SIG-M5 treated with dmso at 0.1 percent for 504 hours (cell line): Measurements from ENCODE around the gene WDR31.
A peak's percentile ranks its signal among the peaks of the same experiment; 100 is the strongest.
"Not testable (repeated sequence)": the region's sequence is repeated elsewhere in the genome, so short reads cannot be mapped to it uniquely, and the experiment has no call there.

Source experiments
- DNase-seq: peaks from one replicate; lab custom pipeline; 2025; ENCODE audit not compliant: unreplicated experiment; lab: John Stamatoyannopoulos, UW

Gene WDR31

GRCh38 chr9:113340011-113340699 is at the start of gene WDR31:
TSS of gene WDR31 (minus strand) at chr9:113340275. CDS start at chr9:113332022, 8,253 bp downstream.
- DNase-seq: peak; percentile 82

GRCh38 chr9:113389451-113389850 is 49.4 kb upstream of the WDR31 start:
- DNase-seq: no peak

GRCh38 chr9:113388833-113389232 is 48.8 kb upstream of the WDR31 start:
- no peak for DNase-seq

- DNase-seq: no peak
These were observed 47.6 kb upstream of the WDR31 start for GRCh38 chr9:113387560-113388230.

DNA sequence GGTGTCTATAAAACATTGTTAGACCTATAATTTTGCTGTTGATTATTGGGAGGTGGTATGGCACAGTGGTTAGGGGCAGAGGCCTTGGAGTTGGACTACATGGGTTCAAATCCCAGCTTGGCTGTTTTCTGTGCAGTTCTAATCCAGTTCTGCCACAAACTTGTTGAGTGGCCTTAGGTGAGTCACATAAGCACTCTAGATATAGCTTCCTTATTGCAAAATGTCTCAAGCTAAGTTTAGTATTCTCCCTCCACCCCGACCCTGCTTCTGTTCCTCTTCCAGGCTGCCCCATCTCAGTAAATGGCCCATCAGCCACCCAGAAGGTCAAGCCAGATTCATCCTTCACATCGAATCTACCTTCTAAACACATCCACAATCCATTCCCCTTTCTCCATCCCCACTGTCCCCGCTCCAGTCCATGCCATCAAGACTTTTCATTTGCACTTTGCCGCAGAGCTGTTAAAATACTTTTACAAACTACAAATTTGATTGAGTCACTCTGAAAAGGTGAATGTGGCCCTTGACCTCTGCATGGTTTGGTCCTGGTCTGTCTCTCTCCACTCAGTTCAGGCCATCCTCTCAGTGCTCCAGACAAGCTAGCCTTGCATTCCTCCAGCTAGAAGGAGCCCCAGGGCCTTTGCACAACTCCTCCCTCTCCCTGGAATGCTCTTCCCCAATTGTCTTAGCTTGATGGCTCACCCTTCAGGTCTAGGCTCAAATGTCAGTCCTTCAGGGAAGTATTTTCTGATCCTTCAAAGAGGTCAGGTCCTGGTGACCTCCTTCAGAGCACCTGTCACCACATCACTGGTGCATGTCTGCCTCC is 46.7 kb upstream of the WDR31 start:
- DNase-seq: peak; percentile 58

DNA sequence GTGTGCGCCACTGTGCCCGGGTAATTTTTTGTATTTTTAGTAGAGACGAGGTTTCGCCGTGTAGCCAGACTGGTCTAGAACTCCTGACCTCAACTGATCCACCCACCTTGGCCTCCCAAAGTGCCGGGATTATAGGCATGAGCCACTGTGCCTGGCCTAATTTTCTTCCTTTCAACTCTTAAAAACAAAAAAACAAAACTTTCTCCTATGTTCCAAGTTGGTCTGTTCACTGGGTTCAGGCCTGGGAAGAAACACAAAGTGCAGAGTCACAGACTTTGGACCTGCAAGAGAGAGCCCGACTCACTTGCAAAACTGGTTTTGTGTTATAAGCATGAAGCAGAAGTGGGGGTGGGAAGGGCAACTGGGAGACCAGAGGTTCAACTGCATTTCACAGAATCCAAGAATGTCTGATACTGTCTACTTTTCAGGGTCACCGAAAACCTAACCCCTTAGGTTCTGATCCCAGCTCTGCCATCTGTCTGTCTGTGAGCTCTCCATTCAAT is 41.9 kb upstream of the WDR31 start:
- DNase-seq: peak; percentile 73

DNA sequence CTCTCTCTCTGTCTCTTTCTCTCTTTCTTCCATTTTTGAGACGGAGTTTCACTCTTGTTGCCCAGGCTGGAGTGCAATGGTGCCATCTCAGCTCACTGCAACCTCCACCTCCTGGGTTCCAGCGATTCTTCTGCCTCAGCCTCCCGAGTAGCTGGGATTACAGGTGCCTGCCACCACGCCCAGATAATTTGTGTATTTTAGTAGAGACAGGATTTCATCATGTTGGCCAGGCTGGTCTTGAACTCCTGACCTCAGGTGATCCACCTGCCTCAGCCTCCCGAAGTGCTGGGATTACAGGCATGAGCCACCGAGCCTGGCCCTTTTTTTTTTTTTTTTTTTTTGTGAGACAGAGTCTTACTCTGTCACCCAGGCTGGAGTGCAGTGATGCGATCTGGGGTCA is 41.4 kb upstream of the WDR31 start:
- DNase-seq: not testable (repeated sequence)

GRCh38 chr9:113380869-113381378 is 40.8 kb upstream of the WDR31 start:
- DNase-seq: no peak

GRCh38 chr9:113379829-113380210 is 39.7 kb upstream of the WDR31 start:
- DNase-seq: not testable (repeated sequence)

DNA sequence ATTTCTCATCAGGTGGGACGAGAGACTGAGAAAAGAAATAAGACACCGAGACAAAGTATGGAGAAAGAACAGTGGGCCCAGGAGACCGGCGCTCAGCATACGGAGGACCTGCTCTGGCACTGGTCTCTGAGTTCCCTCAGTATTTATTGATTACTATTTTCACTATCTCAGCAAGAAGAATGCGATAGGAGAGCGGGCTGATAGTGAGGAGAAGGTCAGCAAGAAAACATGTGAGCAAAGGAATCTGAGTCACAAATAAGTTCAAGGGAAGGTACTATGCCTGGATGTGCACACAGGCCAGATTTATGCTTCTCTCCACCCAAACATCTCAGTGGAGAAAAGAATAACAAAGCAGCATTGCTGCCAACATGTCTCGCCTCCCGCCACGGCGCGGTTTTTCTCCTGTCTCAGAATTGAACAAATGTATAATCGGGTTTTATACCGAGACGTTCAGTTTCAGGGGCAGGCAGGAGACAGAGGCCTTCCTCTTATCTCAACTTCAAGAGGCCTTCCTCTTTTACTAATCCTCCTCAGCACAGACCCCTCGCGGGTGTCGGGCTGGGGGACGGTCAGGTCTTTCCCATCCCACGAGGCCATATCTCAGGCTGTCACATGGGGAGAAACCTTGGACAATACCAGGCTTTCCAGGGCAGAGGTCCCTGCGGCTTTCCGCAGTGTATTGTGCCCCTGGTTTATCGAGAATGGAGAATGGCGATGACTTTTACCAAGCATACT is 39.2 kb upstream of the WDR31 start:
- DNase-seq: not testable (repeated sequence)

GRCh38 chr9:113376634-113377567 is 36.8 kb upstream of the WDR31 start, which contains the start of gene HDHD3:
TSS of gene HDHD3 (minus strand) at chr9:113376986. CDS start at chr9:113374354, 2,632 bp downstream.
- peak; percentile 63 for DNase-seq

DNA sequence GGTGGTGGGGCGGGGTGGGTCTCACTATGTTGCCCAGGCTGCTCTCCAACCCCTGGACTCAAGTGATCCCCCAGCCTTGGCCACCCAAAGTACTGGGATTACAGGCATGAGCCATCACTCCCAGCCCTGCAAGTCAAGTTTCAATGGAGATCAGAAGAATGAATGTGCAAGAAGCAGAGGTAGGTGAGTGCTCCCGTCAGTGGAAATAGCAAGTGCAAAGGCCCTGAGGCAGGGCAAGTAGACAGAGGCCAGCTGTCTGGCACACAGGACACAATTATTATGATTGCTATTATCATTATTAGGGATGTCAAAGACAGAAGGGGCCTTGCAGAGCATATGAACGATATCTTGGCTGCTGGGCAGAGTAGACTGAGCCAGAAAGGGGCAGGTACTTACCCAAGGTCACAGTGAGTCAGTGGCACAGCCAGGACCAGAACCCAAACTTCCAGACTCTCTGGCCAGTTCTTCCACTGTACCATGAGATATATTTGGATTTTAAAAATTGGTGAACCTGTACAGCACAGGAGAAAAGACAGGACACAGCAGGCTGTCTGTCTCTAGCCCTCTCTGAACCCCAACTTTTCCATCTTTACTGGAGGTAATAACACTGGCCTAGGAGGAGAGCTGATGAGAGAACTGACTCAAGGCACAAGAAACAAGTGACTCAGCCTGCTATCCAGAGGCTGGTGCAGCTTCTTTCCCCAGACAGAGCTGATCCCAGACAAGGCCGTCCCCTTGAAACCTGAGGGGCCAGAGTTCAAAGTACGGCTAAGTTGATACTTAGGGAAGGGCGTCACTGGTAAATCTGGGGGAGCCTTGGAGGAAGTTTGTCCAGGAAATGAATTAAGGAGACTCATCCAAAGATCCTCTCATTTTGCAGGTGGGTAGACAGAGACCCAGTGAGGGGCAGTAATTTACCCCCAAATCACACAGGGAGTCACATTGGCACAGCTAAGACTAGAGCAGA is 35.3 kb upstream of the WDR31 start:
- DNase-seq: no peak

GRCh38 chr9:113373676-113374392 is 33.8 kb upstream of the WDR31 start:
- no peak for DNase-seq

DNA sequence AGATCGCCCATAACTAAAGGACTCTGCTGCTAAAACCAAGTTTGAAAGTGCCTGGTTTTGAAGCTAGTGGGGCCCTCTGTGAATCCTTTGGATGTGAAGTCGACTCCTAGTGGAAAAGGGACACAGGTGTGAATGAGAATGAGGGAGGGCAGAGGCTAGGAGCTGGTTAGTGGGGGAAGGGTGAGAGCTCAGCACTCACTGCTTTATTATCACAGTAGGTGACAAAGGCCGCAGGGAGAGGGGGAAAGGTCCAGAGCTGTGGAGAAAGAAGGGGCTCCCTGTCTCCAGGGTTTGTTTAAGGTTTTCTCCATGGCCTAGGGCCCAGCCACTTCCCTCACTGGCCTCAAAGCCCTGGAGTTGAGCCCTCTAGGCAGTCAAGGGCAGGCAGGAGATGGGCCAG is 33.2 kb upstream of the WDR31 start:
- no peak for DNase-seq

GRCh38 chr9:113372059-113372458 is 32.0 kb upstream of the WDR31 start:
- DNase-seq: no peak

GRCh38 chr9:113370806-113371325 is 30.8 kb upstream of the WDR31 start:
- DNase-seq: no peak

DNA sequence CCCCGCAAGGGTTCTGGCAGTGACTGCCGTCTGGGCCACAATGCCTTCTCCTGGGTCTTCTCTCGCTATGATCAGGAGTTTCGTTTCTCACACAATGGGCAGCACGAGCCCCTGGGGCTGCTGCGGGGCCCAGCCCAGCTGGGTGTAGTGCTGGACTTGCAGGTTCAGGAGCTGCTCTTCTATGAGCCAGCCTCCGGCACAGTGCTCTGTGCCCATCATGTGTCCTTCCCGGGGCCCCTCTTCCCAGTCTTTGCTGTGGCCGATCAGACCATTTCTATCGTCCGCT is 29.7 kb upstream of the WDR31 start:
- no peak for DNase-seq
